ENCODE data around the gene ALCAM.

The ALCAM gene

GRCh38 chr3:105440113-105440512, 73.4 kb downstream of the ALCAM start:
- Histone ChIP-seq H3K27me3 (ENCODE audit: control insufficient read depth, insufficient read depth, low read length) (no peaks in the 10 kb centered on the region), H3K36me3 (ENCODE audit: control insufficient read depth, low read depth, low read length) (no peaks in the 10 kb centered on the region), H3K9ac (ENCODE audit: low read length) (no peak overlapping the region), H3K4me3 (ENCODE audit: low read length) (no peak overlapping the region), H3K27ac (ENCODE audit: low read length) (no peak overlapping the region), H3K4me1 (ENCODE audit: control insufficient read depth, low read depth, low read length) (no peaks in the 10 kb centered on the region), H3K9me3 (ENCODE audit: control insufficient read depth, low read depth, low read length) (no peaks in the 10 kb centered on the region)

GRCh38 chr3:105444725-105445124, 78.0 kb downstream of the ALCAM start:
- Histone ChIP-seq H3K27me3 (ENCODE audit: control insufficient read depth, insufficient read depth, low read length) (no peaks in the 10 kb centered on the region), H3K9me3 (ENCODE audit: control insufficient read depth, low read depth, low read length) (no peaks in the 10 kb centered on the region), H3K27ac (ENCODE audit: low read length) (no peak overlapping the region), H3K4me3 (ENCODE audit: low read length) (no peak overlapping the region), H3K9ac (ENCODE audit: low read length) (no peak overlapping the region), H3K4me1 (ENCODE audit: control insufficient read depth, low read depth, low read length) (peaks cover 7% of the 10 kb centered on the region), H3K36me3 (ENCODE audit: control insufficient read depth, low read depth, low read length) (no peaks in the 10 kb centered on the region)

GRCh38 chr3:105448338-105448982, 81.8 kb downstream of the ALCAM start:
- no peak overlapping the region for H3K9ac ChIP-seq (ENCODE audit: low read length)
- peaks cover 7% of the 10 kb centered on the region for H3K4me1 ChIP-seq (ENCODE audit: control insufficient read depth, low read depth, low read length)
- no peak overlapping the region for H3K4me3 ChIP-seq (ENCODE audit: low read length)
- no peaks in the 10 kb centered on the region for H3K27me3 ChIP-seq (ENCODE audit: control insufficient read depth, insufficient read depth, low read length)
- no peaks in the 10 kb centered on the region for H3K9me3 ChIP-seq (ENCODE audit: control insufficient read depth, low read depth, low read length)
- no peaks in the 10 kb centered on the region for H3K36me3 ChIP-seq (ENCODE audit: control insufficient read depth, low read depth, low read length)
- no peak overlapping the region for H3K27ac ChIP-seq (ENCODE audit: low read length)

- H3K9me3 ChIP-seq (ENCODE audit: control insufficient read depth, low read depth, low read length) = no peaks in the 10 kb centered on the region
- no peak overlapping the region for H3K4me3 ChIP-seq (ENCODE audit: low read length)
- no peak overlapping the region for H3K27ac ChIP-seq (ENCODE audit: low read length)
- no peaks in the 10 kb centered on the region for H3K36me3 ChIP-seq (ENCODE audit: control insufficient read depth, low read depth, low read length)
- H3K9ac ChIP-seq (ENCODE audit: low read length) = no peak overlapping the region
- H3K27me3 ChIP-seq (ENCODE audit: control insufficient read depth, insufficient read depth, low read length) = no peaks in the 10 kb centered on the region
- peaks cover 7% of the 10 kb centered on the region for H3K4me1 ChIP-seq (ENCODE audit: control insufficient read depth, low read depth, low read length)
Observed at GRCh38 chr3:105449414-105449813, 82.7 kb downstream of the ALCAM start.

- no peak overlapping the region for H3K27ac ChIP-seq (ENCODE audit: low read length)
- H3K9ac ChIP-seq (ENCODE audit: low read length) = no peak overlapping the region
- no peak overlapping the region for H3K4me3 ChIP-seq (ENCODE audit: low read length)
- peaks cover 4% of the 10 kb centered on the region for H3K4me1 ChIP-seq (ENCODE audit: control insufficient read depth, low read depth, low read length)
- no peaks in the 10 kb centered on the region for H3K9me3 ChIP-seq (ENCODE audit: control insufficient read depth, low read depth, low read length)
- no peaks in the 10 kb centered on the region for H3K36me3 ChIP-seq (ENCODE audit: control insufficient read depth, low read depth, low read length)
- H3K27me3 ChIP-seq (ENCODE audit: control insufficient read depth, insufficient read depth, low read length) = no peaks in the 10 kb centered on the region
Observed at GRCh38 chr3:105456017-105456416, 89.3 kb downstream of the ALCAM start.

GRCh38 chr3:105458518-105459215, 92.0 kb downstream of the ALCAM start:
- H3K27me3 ChIP-seq (ENCODE audit: control insufficient read depth, insufficient read depth, low read length) = no peaks in the 10 kb centered on the region
- no peak overlapping the region for H3K27ac ChIP-seq (ENCODE audit: low read length)
- H3K4me1 ChIP-seq (ENCODE audit: control insufficient read depth, low read depth, low read length) = peaks cover 4% of the 10 kb centered on the region
- no peak overlapping the region for H3K4me3 ChIP-seq (ENCODE audit: low read length)
- no peak overlapping the region for H3K9ac ChIP-seq (ENCODE audit: low read length)
- H3K9me3 ChIP-seq (ENCODE audit: control insufficient read depth, low read depth, low read length) = no peaks in the 10 kb centered on the region
- no peaks in the 10 kb centered on the region for H3K36me3 ChIP-seq (ENCODE audit: control insufficient read depth, low read depth, low read length)

GRCh38 chr3:105459566-105460290, 93.0 kb downstream of the ALCAM start:
- H3K36me3 ChIP-seq (ENCODE audit: control insufficient read depth, low read depth, low read length) = no peaks in the 10 kb centered on the region
- no peak overlapping the region for H3K9ac ChIP-seq (ENCODE audit: low read length)
- H3K27me3 ChIP-seq (ENCODE audit: control insufficient read depth, insufficient read depth, low read length) = no peaks in the 10 kb centered on the region
- H3K9me3 ChIP-seq (ENCODE audit: control insufficient read depth, low read depth, low read length) = no peaks in the 10 kb centered on the region
- H3K27ac ChIP-seq (ENCODE audit: low read length) = no peak overlapping the region
- peaks cover 4% of the 10 kb centered on the region for H3K4me1 ChIP-seq (ENCODE audit: control insufficient read depth, low read depth, low read length)
- no peak overlapping the region for H3K4me3 ChIP-seq (ENCODE audit: low read length)

GRCh38 chr3:105463620-105464019, 96.9 kb downstream of the ALCAM start:
- no peak overlapping the region for H3K4me3 ChIP-seq (ENCODE audit: low read length)
- no peak overlapping the region for H3K9ac ChIP-seq (ENCODE audit: low read length)
- no peaks in the 10 kb centered on the region for H3K36me3 ChIP-seq (ENCODE audit: control insufficient read depth, low read depth, low read length)
- H3K9me3 ChIP-seq (ENCODE audit: control insufficient read depth, low read depth, low read length) = no peaks in the 10 kb centered on the region
- H3K4me1 ChIP-seq (ENCODE audit: control insufficient read depth, low read depth, low read length) = peaks cover 4% of the 10 kb centered on the region
- no peaks in the 10 kb centered on the region for H3K27me3 ChIP-seq (ENCODE audit: control insufficient read depth, insufficient read depth, low read length)
- no peak overlapping the region for H3K27ac ChIP-seq (ENCODE audit: low read length)

- Histone ChIP-seq H3K9ac (ENCODE audit: low read length) (no peak overlapping the region), H3K4me3 (ENCODE audit: low read length) (no peak overlapping the region), H3K27me3 (ENCODE audit: control insufficient read depth, insufficient read depth, low read length) (no peaks in the 10 kb centered on the region), H3K4me1 (ENCODE audit: control insufficient read depth, low read depth, low read length) (no peaks in the 10 kb centered on the region), H3K9me3 (ENCODE audit: control insufficient read depth, low read depth, low read length) (no peaks in the 10 kb centered on the region), H3K36me3 (ENCODE audit: control insufficient read depth, low read depth, low read length) (no peaks in the 10 kb centered on the region), H3K27ac (ENCODE audit: low read length) (no peak overlapping the region)
Observed at GRCh38 chr3:105465251-105465853, 98.6 kb downstream of the ALCAM start.

GRCh38 chr3:105466072-105466471, 99.4 kb downstream of the ALCAM start:
- Histone ChIP-seq H3K4me3 (ENCODE audit: low read length) (no peak overlapping the region), H3K9me3 (ENCODE audit: control insufficient read depth, low read depth, low read length) (no peaks in the 10 kb centered on the region), H3K4me1 (ENCODE audit: control insufficient read depth, low read depth, low read length) (peaks cover 5% of the 10 kb centered on the region), H3K27me3 (ENCODE audit: control insufficient read depth, insufficient read depth, low read length) (no peaks in the 10 kb centered on the region), H3K27ac (ENCODE audit: low read length) (no peak overlapping the region), H3K36me3 (ENCODE audit: control insufficient read depth, low read depth, low read length) (no peaks in the 10 kb centered on the region), H3K9ac (ENCODE audit: low read length) (no peak overlapping the region)

GRCh38 chr3:105466495-105467404, 100.0 kb downstream of the ALCAM start:
- Histone ChIP-seq H3K27me3 (ENCODE audit: control insufficient read depth, insufficient read depth, low read length) (no peaks in the 10 kb centered on the region), H3K27ac (ENCODE audit: low read length) (no peak overlapping the region), H3K4me3 (ENCODE audit: low read length) (no peak overlapping the region), H3K9ac (ENCODE audit: low read length) (no peak overlapping the region), H3K36me3 (ENCODE audit: control insufficient read depth, low read depth, low read length) (no peaks in the 10 kb centered on the region), H3K9me3 (ENCODE audit: control insufficient read depth, low read depth, low read length) (no peaks in the 10 kb centered on the region), H3K4me1 (ENCODE audit: control insufficient read depth, low read depth, low read length) (peaks cover 8% of the 10 kb centered on the region)
